ENCODE results near the gene TOMM7.

GRCh38 chr7:22814261-22815208 lies 8.1 kb downstream of the TOMM7 start:
- no peak for TF ChIP-seq CTCF (IDR thresholded peaks at IDR 0.05)
- TF ChIP-seq POLR2A (IDR thresholded peaks at IDR 0.05), result no peak
